Adrenal gland (tissue), 5 donors: ENCODE results near the gene KDM6B.

ENCODE experiments used
- POLR2A ChIP-seq, 2 donors: fragments of 450-650 bp; IDR thresholded peaks; one replicate each; pipeline ENCODE4 v1.6.1; 2017; ENCODE audit warnings: antibody characterized with exemption in 2 of 2, mild to moderate bottlenecking in 2 of 2, moderate library complexity in 1 of 2
- TF ChIP-seq, protein P1 (sequence below), 6 experiments: fragments of 450-650 bp in 4 of 6; fragments of 200-600 bp in 2 of 6; sonication (generic) in 1 of 6; IDR thresholded peaks; 1 replicate in 5 of 6; 2 replicates in 1 of 6; pipeline versions ENCODE4 v1.5.1 to v1.8.0; 2016 to 2021; ENCODE audit warnings: antibody characterized with exemption in 6 of 6, mild to moderate bottlenecking in 2 of 6, moderate library complexity in 1 of 6
- donor health status: DM: no; HTN: no; CAD: no.

DNA sequence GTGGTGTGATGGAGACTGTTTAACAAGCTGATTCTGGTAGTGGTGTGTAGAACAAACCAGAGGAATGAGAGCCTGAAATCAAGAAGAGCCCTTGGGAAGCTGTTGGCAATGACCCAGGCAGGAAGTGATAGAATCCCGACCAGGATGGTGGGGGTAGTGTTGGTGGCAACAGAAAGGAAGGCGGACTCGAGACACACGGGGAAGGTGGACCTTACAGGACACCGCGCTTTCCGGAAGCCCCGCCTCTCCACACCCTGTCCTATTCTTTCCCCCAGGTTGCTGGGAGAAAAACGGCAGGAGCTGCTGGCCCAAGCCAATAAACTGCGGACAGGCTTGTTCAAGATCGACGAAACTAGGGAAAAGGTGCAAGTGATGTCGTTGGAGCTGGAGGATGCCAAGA, 30.0 kb upstream of the KDM6B start:
- TF ChIP-seq, protein P1, sequence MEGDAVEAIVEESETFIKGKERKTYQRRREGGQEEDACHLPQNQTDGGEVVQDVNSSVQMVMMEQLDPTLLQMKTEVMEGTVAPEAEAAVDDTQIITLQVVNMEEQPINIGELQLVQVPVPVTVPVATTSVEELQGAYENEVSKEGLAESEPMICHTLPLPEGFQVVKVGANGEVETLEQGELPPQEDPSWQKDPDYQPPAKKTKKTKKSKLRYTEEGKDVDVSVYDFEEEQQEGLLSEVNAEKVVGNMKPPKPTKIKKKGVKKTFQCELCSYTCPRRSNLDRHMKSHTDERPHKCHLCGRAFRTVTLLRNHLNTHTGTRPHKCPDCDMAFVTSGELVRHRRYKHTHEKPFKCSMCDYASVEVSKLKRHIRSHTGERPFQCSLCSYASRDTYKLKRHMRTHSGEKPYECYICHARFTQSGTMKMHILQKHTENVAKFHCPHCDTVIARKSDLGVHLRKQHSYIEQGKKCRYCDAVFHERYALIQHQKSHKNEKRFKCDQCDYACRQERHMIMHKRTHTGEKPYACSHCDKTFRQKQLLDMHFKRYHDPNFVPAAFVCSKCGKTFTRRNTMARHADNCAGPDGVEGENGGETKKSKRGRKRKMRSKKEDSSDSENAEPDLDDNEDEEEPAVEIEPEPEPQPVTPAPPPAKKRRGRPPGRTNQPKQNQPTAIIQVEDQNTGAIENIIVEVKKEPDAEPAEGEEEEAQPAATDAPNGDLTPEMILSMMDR (IDR thresholded peaks at IDR 0.05) = no peak
- no peak for TF ChIP-seq POLR2A (IDR thresholded peaks at IDR 0.05)
